ENCODE measurements around the gene ORAI2. TPM values are rescaled to one million over a fixed set of nuclear protein-coding genes. Genes with fewer than 3 reads are reported as not detected.
"Not testable (repeated sequence)": the region's sequence is repeated elsewhere in the genome, so short reads cannot be mapped to it uniquely, and the experiment has no call there.

ORAI2 gene
- total and polyA plus RNA-seq, 2 of the 13 experiments (the other 11 are each of a cell fraction or from before 2014, with no cell fraction given) = 3.0 to 6.0 TPM

- DNase-seq (ENCODE audit: low spot score); FAIRE-seq; H3K4me3 ChIP-seq (replicated peaks in 1 of 3; ENCODE audit: insufficient read depth in 1 of 3, low read depth in 2 of 3, low read length in 3 of 3); intact Hi-C loops (cut with micrococcal nuclease; ENCODE audit: unreplicated experiment); H3K36me3 ChIP-seq (replicated peaks in 1 of 2; ENCODE audit: control insufficient read depth in 1 of 2, insufficient read depth in 2 of 2, low read length in 2 of 2); POLR2A ChIA-PET; H3K4me1 ChIP-seq (ENCODE audit: insufficient read depth, low read length); H4K20me1 ChIP-seq (ENCODE audit: insufficient read depth, low read length); H3K27ac ChIP-seq (ENCODE audit: extremely low read length, insufficient read depth, low read length); BruUV-seq (replicated peaks); ATAC-seq; H3K79me2 ChIP-seq (ENCODE audit: insufficient read depth, low read length); H3K9ac ChIP-seq (ENCODE audit: insufficient read depth, low read depth, low read length); H2AFZ ChIP-seq (ENCODE audit: low read length); CTCF ChIA-PET (ENCODE audit: low intra/inter-chr PET ratio, low total read pairs); H3K4me2 ChIP-seq (ENCODE audit: low read depth, low read length); H3K9me3 ChIP-seq (ENCODE audit: low read length); H3K27me3 ChIP-seq (ENCODE audit: control insufficient read depth in 1 of 2, insufficient read depth in 2 of 2, low read length in 2 of 2); in situ Hi-C loops (cut with HindIII; ENCODE audit: extremely low pct_ligation_motif_present, low pct_unique_long_range_greater_than_20kb): not testable (repeated sequence)
- WGBS (ENCODE audit: low lambda C conversion rate) = 94% methylated on average over 7 of the region's 19 CpGs
Observed at GRCh38 chr7:102474736-102475435, 41.5 kb downstream of the ORAI2 start.

DNA sequence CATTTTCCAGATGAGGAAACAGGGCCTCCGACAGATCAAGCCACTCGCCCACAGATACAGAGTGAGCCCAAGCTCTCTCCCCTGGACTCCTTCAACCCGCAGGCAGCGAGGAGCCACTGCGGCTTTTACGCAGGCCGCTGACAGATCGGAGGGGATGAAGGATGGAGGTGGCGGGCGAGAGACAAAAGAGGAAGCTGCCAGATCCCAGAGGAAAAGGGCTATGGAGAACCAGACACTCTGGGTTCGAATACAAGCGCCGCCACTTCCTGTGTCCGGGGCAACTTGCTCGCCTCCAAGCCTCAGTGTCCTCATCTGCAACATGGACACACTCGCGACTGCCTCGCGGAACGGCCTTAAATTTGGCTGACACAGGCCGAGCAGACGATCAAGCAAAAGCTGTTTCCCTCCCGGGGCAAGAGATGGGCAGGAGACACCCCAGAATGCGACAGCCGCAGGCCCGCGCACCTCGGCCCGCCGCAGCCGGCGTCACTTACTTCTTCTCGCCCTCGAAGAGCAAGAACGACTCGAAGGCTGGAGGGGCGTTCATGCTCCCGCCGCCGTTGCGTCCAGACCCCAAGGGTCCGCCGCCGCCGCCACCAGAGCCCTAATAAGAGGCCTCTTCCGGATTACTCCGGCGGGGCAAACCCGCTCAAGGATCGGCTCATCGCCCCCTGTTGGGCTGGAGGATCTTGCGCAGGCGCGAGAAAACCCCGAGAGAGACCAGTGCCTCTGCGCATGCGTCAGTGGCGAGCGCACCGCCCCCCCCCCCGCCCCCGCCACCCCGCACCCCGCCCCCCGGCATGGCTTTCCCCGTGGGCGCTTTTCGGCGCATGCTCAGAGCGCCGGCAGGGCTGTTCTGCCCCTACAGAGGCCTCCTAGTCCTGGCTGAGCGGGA, 45.2 kb downstream of the ORAI2 start, which contains the start of gene POLR2J:
POLR2J (minus strand) TSS at position 609 of the 895 bp plus-strand sequence; CDS start at position 547, 62 bp downstream.
- FAIRE-seq; intact Hi-C loops (cut with micrococcal nuclease; ENCODE audit: unreplicated experiment); H2AFZ ChIP-seq (ENCODE audit: low read length); H3K4me1 ChIP-seq (ENCODE audit: insufficient read depth, low read length); H4K20me1 ChIP-seq (ENCODE audit: insufficient read depth, low read length); H3K9ac ChIP-seq (ENCODE audit: insufficient read depth, low read depth, low read length); CTCF ChIA-PET (ENCODE audit: low intra/inter-chr PET ratio, low total read pairs); H3K27ac ChIP-seq (ENCODE audit: extremely low read length, insufficient read depth, low read length); H3K36me3 ChIP-seq (replicated peaks in 1 of 2; ENCODE audit: control insufficient read depth in 1 of 2, insufficient read depth in 2 of 2, low read length in 2 of 2); H3K4me2 ChIP-seq (ENCODE audit: low read depth, low read length); in situ Hi-C loops (cut with HindIII; ENCODE audit: extremely low pct_ligation_motif_present, low pct_unique_long_range_greater_than_20kb); H3K79me2 ChIP-seq (ENCODE audit: insufficient read depth, low read length); H3K9me3 ChIP-seq (ENCODE audit: low read length); H3K27me3 ChIP-seq (ENCODE audit: control insufficient read depth in 1 of 2, insufficient read depth in 2 of 2, low read length in 2 of 2); POLR2A ChIA-PET: not testable (repeated sequence)
- DNase-seq (ENCODE audit: low spot score) = peak; percentile 72
- ATAC-seq = peak; percentile 87
- H3K4me3 ChIP-seq (replicated peaks in 1 of 3; ENCODE audit: insufficient read depth in 1 of 3, low read depth in 2 of 3, low read length in 3 of 3) = peak within 1 kb of the TSS in 2 of 3 experiments; percentile 46 to 53; a peak in 4 of 6 replicates
- 3% methylated on average over 6 of the region's 72 CpGs for WGBS (ENCODE audit: low lambda C conversion rate)
- TSS peak; percentile 81 for BruUV-seq (replicated peaks)
- peak; percentile 55 for TF ChIP-seq PHF20 (CRISPR knock-in tag; IDR thresholded peaks at IDR 0.05)
- peak; percentile 57 for TF ChIP-seq GABPA (IDR thresholded peaks at IDR 0.05; ENCODE audit: low read depth, low read length)
- peak; percentile 84 for TF ChIP-seq GABPA (CRISPR knock-in tag; IDR thresholded peaks at IDR 0.05; ENCODE audit: low read depth)
- TF ChIP-seq, protein P1, sequence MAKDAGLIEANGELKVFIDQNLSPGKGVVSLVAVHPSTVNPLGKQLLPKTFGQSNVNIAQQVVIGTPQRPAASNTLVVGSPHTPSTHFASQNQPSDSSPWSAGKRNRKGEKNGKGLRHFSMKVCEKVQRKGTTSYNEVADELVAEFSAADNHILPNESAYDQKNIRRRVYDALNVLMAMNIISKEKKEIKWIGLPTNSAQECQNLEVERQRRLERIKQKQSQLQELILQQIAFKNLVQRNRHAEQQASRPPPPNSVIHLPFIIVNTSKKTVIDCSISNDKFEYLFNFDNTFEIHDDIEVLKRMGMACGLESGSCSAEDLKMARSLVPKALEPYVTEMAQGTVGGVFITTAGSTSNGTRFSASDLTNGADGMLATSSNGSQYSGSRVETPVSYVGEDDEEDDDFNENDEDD (CRISPR knock-in tag; IDR thresholded peaks at IDR 0.05; ENCODE audit: borderline replicate concordance) = peak; percentile 23; the same call in 1 of the 2 replicates
- TF ChIP-seq MYC (CRISPR knock-in tag; IDR thresholded peaks at IDR 0.05; ENCODE audit: borderline replicate concordance) = peak; percentile 24; the same call in 1 of the 2 replicates
- TF ChIP-seq, protein P2, sequence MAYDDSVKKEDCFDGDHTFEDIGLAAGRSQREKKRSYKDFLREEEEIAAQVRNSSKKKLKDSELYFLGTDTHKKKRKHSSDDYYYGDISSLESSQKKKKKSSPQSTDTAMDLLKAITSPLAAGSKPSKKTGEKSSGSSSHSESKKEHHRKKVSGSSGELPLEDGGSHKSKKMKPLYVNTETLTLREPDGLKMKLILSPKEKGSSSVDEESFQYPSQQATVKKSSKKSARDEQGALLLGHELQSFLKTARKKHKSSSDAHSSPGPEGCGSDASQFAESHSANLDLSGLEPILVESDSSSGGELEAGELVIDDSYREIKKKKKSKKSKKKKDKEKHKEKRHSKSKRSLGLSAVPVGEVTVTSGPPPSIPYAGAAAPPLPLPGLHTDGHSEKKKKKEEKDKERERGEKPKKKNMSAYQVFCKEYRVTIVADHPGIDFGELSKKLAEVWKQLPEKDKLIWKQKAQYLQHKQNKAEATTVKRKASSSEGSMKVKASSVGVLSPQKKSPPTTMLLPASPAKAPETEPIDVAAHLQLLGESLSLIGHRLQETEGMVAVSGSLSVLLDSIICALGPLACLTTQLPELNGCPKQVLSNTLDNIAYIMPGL (CRISPR knock-in tag; IDR thresholded peaks at IDR 0.05; ENCODE audit: borderline replicate concordance in 1 of 2, low read depth in 1 of 2) = peak in 1 of 2 experiments; percentile 53; a peak in 1 of 4 replicates
- TF ChIP-seq, protein P3, sequence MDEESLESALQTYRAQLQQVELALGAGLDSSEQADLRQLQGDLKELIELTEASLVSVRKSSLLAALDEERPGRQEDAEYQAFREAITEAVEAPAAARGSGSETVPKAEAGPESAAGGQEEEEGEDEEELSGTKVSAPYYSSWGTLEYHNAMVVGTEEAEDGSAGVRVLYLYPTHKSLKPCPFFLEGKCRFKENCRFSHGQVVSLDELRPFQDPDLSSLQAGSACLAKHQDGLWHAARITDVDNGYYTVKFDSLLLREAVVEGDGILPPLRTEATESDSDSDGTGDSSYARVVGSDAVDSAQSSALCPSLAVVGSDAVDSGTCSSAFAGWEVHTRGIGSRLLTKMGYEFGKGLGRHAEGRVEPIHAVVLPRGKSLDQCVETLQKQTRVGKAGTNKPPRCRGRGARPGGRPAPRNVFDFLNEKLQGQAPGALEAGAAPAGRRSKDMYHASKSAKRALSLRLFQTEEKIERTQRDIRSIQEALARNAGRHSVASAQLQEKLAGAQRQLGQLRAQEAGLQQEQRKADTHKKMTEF (CRISPR knock-in tag; IDR thresholded peaks at IDR 0.05) = peak; percentile 32; the same call in 1 of the 2 replicates
- TF ChIP-seq, protein P4, sequence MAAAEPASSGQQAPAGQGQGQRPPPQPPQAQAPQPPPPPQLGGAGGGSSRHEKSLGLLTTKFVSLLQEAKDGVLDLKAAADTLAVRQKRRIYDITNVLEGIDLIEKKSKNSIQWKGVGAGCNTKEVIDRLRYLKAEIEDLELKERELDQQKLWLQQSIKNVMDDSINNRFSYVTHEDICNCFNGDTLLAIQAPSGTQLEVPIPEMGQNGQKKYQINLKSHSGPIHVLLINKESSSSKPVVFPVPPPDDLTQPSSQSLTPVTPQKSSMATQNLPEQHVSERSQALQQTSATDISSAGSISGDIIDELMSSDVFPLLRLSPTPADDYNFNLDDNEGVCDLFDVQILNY (CRISPR knock-in tag; conservative IDR thresholded peaks at IDR 0.05) = 0 out of 2 replicates have a peak, but pooled peaks have one; percentile 29
- TF ChIP-seq SAP130 (CRISPR knock-in tag; IDR thresholded peaks at IDR 0.05; ENCODE audit: low read depth) = peak; percentile 68

All from HepG2 (cell line).